ENCODE results near the gene EXOC4.

The EXOC4 gene

GRCh38 chr7:133582766-133583523, 330.1 kb downstream of the EXOC4 start:
- Histone ChIP-seq H3K4me3 (ENCODE audit: extremely low read depth, insufficient read depth, low read length, poor library complexity, severe bottlenecking) (no peak overlapping the region), H3K36me3 (ENCODE audit: control insufficient read depth, insufficient read depth, low read length) (no peaks in the 10 kb centered on the region), H3K9me3 (ENCODE audit: control insufficient read depth, low read length) (no peaks in the 10 kb centered on the region), H3K27ac (ENCODE audit: low read depth, low read length, severe bottlenecking) (no peak overlapping the region), H3K4me1 (ENCODE audit: control insufficient read depth, insufficient read depth, low read length, poor library complexity, severe bottlenecking) (no peaks in the 10 kb centered on the region)
- WGBS, 2 experiments (ENCODE audit: insufficient coverage in 2 of 2), result 78 to 100% methylated on average over 1 to 2 of the region's 4 CpGs

GRCh38 chr7:133583545-133584171, 330.8 kb downstream of the EXOC4 start:
- Histone ChIP-seq H3K4me1 (ENCODE audit: control insufficient read depth, insufficient read depth, low read length, poor library complexity, severe bottlenecking) (no peaks in the 10 kb centered on the region), H3K9me3 (ENCODE audit: control insufficient read depth, low read length) (no peaks in the 10 kb centered on the region), H3K4me3 (ENCODE audit: extremely low read depth, insufficient read depth, low read length, poor library complexity, severe bottlenecking) (no peak overlapping the region), H3K36me3 (ENCODE audit: control insufficient read depth, insufficient read depth, low read length) (no peaks in the 10 kb centered on the region), H3K27ac (ENCODE audit: low read depth, low read length, severe bottlenecking) (no peak overlapping the region)
- WGBS, 2 experiments (ENCODE audit: insufficient coverage in 2 of 2), result 82 to 93% methylated on average over 3 of the region's 3 CpGs

- H3K36me3 ChIP-seq (ENCODE audit: control insufficient read depth, insufficient read depth, low read length), result no peaks in the 10 kb centered on the region
- no peak overlapping the region for H3K4me3 ChIP-seq (ENCODE audit: extremely low read depth, insufficient read depth, low read length, poor library complexity, severe bottlenecking)
- WGBS, 2 experiments (ENCODE audit: insufficient coverage in 2 of 2), result 91 to 94% methylated on average over 3 of the region's 6 CpGs
- H3K27ac ChIP-seq (ENCODE audit: low read depth, low read length, severe bottlenecking), result no peak overlapping the region
- no peaks in the 10 kb centered on the region for H3K9me3 ChIP-seq (ENCODE audit: control insufficient read depth, low read length)
- H3K4me1 ChIP-seq (ENCODE audit: control insufficient read depth, insufficient read depth, low read length, poor library complexity, severe bottlenecking), result no peaks in the 10 kb centered on the region
Observed at GRCh38 chr7:133584956-133585668, 332.2 kb downstream of the EXOC4 start.

- H3K36me3 ChIP-seq (ENCODE audit: control insufficient read depth, insufficient read depth, low read length), result no peaks in the 10 kb centered on the region
- no peaks in the 10 kb centered on the region for H3K4me1 ChIP-seq (ENCODE audit: control insufficient read depth, insufficient read depth, low read length, poor library complexity, severe bottlenecking)
- no peaks in the 10 kb centered on the region for H3K9me3 ChIP-seq (ENCODE audit: control insufficient read depth, low read length)
- no peak overlapping the region for H3K27ac ChIP-seq (ENCODE audit: low read depth, low read length, severe bottlenecking)
- H3K4me3 ChIP-seq (ENCODE audit: extremely low read depth, insufficient read depth, low read length, poor library complexity, severe bottlenecking), result no peak overlapping the region
- WGBS, 2 experiments (ENCODE audit: insufficient coverage in 2 of 2), result no CpG with 5 or more reads among the region's 3 CpGs
Observed at GRCh38 chr7:133586253-133586652, 333.4 kb downstream of the EXOC4 start.

- Histone ChIP-seq H3K4me3 (ENCODE audit: extremely low read depth, insufficient read depth, low read length, poor library complexity, severe bottlenecking) (no peak overlapping the region), H3K36me3 (ENCODE audit: control insufficient read depth, insufficient read depth, low read length) (no peaks in the 10 kb centered on the region), H3K9me3 (ENCODE audit: control insufficient read depth, low read length) (no peaks in the 10 kb centered on the region), H3K27ac (ENCODE audit: low read depth, low read length, severe bottlenecking) (no peak overlapping the region), H3K4me1 (ENCODE audit: control insufficient read depth, insufficient read depth, low read length, poor library complexity, severe bottlenecking) (no peaks in the 10 kb centered on the region)
Observed at GRCh38 chr7:133587903-133588302, 335.0 kb downstream of the EXOC4 start.

GRCh38 chr7:133590795-133591194, 337.9 kb downstream of the EXOC4 start:
- H3K4me1 ChIP-seq (ENCODE audit: control insufficient read depth, insufficient read depth, low read length, poor library complexity, severe bottlenecking), result no peaks in the 10 kb centered on the region
- 76 to 96% methylated on average over 2 to 4 of the region's 4 CpGs for WGBS, 2 experiments (ENCODE audit: insufficient coverage in 2 of 2)
- no peaks in the 10 kb centered on the region for H3K9me3 ChIP-seq (ENCODE audit: control insufficient read depth, low read length)
- H3K36me3 ChIP-seq (ENCODE audit: control insufficient read depth, insufficient read depth, low read length), result no peaks in the 10 kb centered on the region
- no peak overlapping the region for H3K27ac ChIP-seq (ENCODE audit: low read depth, low read length, severe bottlenecking)
- no peak overlapping the region for H3K4me3 ChIP-seq (ENCODE audit: extremely low read depth, insufficient read depth, low read length, poor library complexity, severe bottlenecking)

GRCh38 chr7:133591704-133592340, 338.9 kb downstream of the EXOC4 start:
- Histone ChIP-seq H3K9me3 (ENCODE audit: control insufficient read depth, low read length) (no peaks in the 10 kb centered on the region), H3K4me3 (ENCODE audit: extremely low read depth, insufficient read depth, low read length, poor library complexity, severe bottlenecking) (no peak overlapping the region), H3K27ac (ENCODE audit: low read depth, low read length, severe bottlenecking) (no peak overlapping the region), H3K36me3 (ENCODE audit: control insufficient read depth, insufficient read depth, low read length) (no peaks in the 10 kb centered on the region), H3K4me1 (ENCODE audit: control insufficient read depth, insufficient read depth, low read length, poor library complexity, severe bottlenecking) (no peaks in the 10 kb centered on the region)
- WGBS, 2 experiments (ENCODE audit: insufficient coverage in 2 of 2), result 83 to 89% methylated on average over 1 to 4 of the region's 4 CpGs

- Histone ChIP-seq H3K9me3 (ENCODE audit: control insufficient read depth, low read length) (no peaks in the 10 kb centered on the region), H3K4me3 (ENCODE audit: extremely low read depth, insufficient read depth, low read length, poor library complexity, severe bottlenecking) (no peak overlapping the region), H3K4me1 (ENCODE audit: control insufficient read depth, insufficient read depth, low read length, poor library complexity, severe bottlenecking) (no peaks in the 10 kb centered on the region), H3K27ac (ENCODE audit: low read depth, low read length, severe bottlenecking) (no peak overlapping the region), H3K36me3 (ENCODE audit: control insufficient read depth, insufficient read depth, low read length) (no peaks in the 10 kb centered on the region)
Observed at GRCh38 chr7:133593561-133593960, 340.7 kb downstream of the EXOC4 start.

- no peaks in the 10 kb centered on the region for H3K4me1 ChIP-seq (ENCODE audit: control insufficient read depth, insufficient read depth, low read length, poor library complexity, severe bottlenecking)
- H3K27ac ChIP-seq (ENCODE audit: low read depth, low read length, severe bottlenecking), result no peak overlapping the region
- H3K4me3 ChIP-seq (ENCODE audit: extremely low read depth, insufficient read depth, low read length, poor library complexity, severe bottlenecking), result no peak overlapping the region
- 94 to 100% methylated on average over 1 of the region's 2 CpGs for WGBS, 2 experiments (ENCODE audit: insufficient coverage in 2 of 2)
- no peaks in the 10 kb centered on the region for H3K36me3 ChIP-seq (ENCODE audit: control insufficient read depth, insufficient read depth, low read length)
- H3K9me3 ChIP-seq (ENCODE audit: control insufficient read depth, low read length), result no peaks in the 10 kb centered on the region
Observed at GRCh38 chr7:133601617-133602016, 348.7 kb downstream of the EXOC4 start.

- Histone ChIP-seq H3K27ac (ENCODE audit: low read depth, low read length, severe bottlenecking) (no peak overlapping the region), H3K4me1 (ENCODE audit: control insufficient read depth, insufficient read depth, low read length, poor library complexity, severe bottlenecking) (no peaks in the 10 kb centered on the region), H3K9me3 (ENCODE audit: control insufficient read depth, low read length) (no peaks in the 10 kb centered on the region), H3K4me3 (ENCODE audit: extremely low read depth, insufficient read depth, low read length, poor library complexity, severe bottlenecking) (no peak overlapping the region), H3K36me3 (ENCODE audit: control insufficient read depth, insufficient read depth, low read length) (no peaks in the 10 kb centered on the region)
- 56 to 73% methylated on average over 2 to 4 of the region's 4 CpGs for WGBS, 2 experiments (ENCODE audit: insufficient coverage in 2 of 2)
Observed at GRCh38 chr7:133602291-133602690, 349.4 kb downstream of the EXOC4 start.
